ENCODE measurements around the gene GRAMD1A.

Gene GRAMD1A

DNA sequence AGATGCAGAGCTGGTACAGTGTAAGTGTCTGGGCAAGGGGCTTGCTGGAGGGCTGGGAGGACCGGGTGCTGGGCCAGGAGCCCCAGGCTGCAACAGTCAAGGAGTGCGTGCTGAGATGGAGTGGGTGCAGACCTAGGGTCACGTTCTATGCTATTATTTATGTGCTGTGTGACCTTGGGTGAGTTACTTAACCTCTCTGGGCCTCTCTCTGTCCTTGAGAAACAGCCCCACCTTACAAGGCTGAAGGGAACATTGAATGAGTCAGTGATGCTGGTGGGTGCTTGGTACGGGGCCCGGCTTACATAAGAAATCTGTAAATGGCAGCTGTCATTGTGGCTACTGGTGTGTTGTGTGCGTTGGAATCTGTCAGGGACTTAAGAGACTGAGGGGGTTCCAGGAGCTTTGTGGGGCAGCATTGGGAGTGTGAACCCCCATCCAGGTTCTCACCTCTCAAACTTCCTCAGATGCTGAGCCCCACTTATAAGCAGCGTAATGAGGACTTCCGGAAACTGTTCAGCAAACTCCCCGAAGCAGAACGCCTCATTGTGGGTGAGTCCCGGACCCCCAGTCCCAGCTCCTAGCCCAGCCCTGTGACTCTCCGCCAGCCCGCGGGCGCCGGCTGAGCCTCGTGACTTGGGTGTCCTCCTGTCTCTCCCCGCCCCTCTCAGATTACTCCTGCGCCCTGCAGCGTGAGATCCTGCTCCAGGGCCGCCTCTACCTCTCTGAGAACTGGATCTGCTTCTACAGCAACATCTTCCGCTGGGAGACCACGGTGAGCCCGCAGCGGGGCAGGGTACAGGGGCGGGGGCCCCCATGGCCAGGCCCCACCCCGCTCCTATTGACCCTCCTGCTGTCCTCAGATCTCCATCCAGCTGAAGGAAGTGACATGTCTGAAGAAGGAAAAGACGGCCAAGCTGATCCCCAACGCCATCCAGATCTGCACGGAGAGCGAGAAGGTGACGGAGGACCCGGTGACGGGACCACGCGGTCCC, 9.6 kb downstream of the GRAMD1A start:
- Histone ChIP-seq H3K27ac (ENCODE audit: poor library complexity, severe bottlenecking) (no peak overlapping the region), H3K36me3 (ENCODE audit: low read depth) (peaks cover 69% of the 10 kb centered on the region), H3K27me3 (ENCODE audit: insufficient read depth, poor library complexity, severe bottlenecking) (no peaks in the 10 kb centered on the region), H3K9me3 (ENCODE audit: severe bottlenecking) (no peaks in the 10 kb centered on the region), H3K4me1 (ENCODE audit: insufficient read depth, poor library complexity, severe bottlenecking) (peaks cover 7% of the 10 kb centered on the region), H3K4me3 (ENCODE audit: severe bottlenecking) (no peak overlapping the region)
- ATAC-seq (ENCODE audit: low read depth): no peak
- DNase-seq (ENCODE audit: low spot score): no peak
- TF ChIP-seq, protein P1, sequence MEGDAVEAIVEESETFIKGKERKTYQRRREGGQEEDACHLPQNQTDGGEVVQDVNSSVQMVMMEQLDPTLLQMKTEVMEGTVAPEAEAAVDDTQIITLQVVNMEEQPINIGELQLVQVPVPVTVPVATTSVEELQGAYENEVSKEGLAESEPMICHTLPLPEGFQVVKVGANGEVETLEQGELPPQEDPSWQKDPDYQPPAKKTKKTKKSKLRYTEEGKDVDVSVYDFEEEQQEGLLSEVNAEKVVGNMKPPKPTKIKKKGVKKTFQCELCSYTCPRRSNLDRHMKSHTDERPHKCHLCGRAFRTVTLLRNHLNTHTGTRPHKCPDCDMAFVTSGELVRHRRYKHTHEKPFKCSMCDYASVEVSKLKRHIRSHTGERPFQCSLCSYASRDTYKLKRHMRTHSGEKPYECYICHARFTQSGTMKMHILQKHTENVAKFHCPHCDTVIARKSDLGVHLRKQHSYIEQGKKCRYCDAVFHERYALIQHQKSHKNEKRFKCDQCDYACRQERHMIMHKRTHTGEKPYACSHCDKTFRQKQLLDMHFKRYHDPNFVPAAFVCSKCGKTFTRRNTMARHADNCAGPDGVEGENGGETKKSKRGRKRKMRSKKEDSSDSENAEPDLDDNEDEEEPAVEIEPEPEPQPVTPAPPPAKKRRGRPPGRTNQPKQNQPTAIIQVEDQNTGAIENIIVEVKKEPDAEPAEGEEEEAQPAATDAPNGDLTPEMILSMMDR (IDR thresholded peaks at IDR 0.05; ENCODE audit: poor library complexity, severe bottlenecking): no peak

GRCh38 chr19:35011091-35011689, 11.1 kb downstream of the GRAMD1A start:
- no peak overlapping the region for H3K4me3 ChIP-seq (ENCODE audit: severe bottlenecking)
- no peak for ATAC-seq (ENCODE audit: low read depth)
- no peaks in the 10 kb centered on the region for H3K4me1 ChIP-seq (ENCODE audit: insufficient read depth, poor library complexity, severe bottlenecking)
- H3K36me3 ChIP-seq (ENCODE audit: low read depth): peaks cover 77% of the 10 kb centered on the region
- no peaks in the 10 kb centered on the region for H3K27me3 ChIP-seq (ENCODE audit: insufficient read depth, poor library complexity, severe bottlenecking)
- DNase-seq (ENCODE audit: low spot score): no peak
- H3K9me3 ChIP-seq (ENCODE audit: severe bottlenecking): no peaks in the 10 kb centered on the region
- no peak overlapping the region for H3K27ac ChIP-seq (ENCODE audit: poor library complexity, severe bottlenecking)
- TF ChIP-seq, protein P1 (IDR thresholded peaks at IDR 0.05; ENCODE audit: poor library complexity, severe bottlenecking): no peak

GRCh38 chr19:35011737-35012682, 11.9 kb downstream of the GRAMD1A start:
- ATAC-seq (ENCODE audit: low read depth): no peak
- Histone ChIP-seq H3K36me3 (ENCODE audit: low read depth) (peaks cover 77% of the 10 kb centered on the region), H3K27ac (ENCODE audit: poor library complexity, severe bottlenecking) (no peak overlapping the region), H3K27me3 (ENCODE audit: insufficient read depth, poor library complexity, severe bottlenecking) (no peaks in the 10 kb centered on the region), H3K9me3 (ENCODE audit: severe bottlenecking) (no peaks in the 10 kb centered on the region), H3K4me1 (ENCODE audit: insufficient read depth, poor library complexity, severe bottlenecking) (no peaks in the 10 kb centered on the region), H3K4me3 (ENCODE audit: severe bottlenecking) (no peak overlapping the region)
- TF ChIP-seq, protein P1 (IDR thresholded peaks at IDR 0.05; ENCODE audit: poor library complexity, severe bottlenecking): no peak
- no peak for DNase-seq (ENCODE audit: low spot score)

DNA sequence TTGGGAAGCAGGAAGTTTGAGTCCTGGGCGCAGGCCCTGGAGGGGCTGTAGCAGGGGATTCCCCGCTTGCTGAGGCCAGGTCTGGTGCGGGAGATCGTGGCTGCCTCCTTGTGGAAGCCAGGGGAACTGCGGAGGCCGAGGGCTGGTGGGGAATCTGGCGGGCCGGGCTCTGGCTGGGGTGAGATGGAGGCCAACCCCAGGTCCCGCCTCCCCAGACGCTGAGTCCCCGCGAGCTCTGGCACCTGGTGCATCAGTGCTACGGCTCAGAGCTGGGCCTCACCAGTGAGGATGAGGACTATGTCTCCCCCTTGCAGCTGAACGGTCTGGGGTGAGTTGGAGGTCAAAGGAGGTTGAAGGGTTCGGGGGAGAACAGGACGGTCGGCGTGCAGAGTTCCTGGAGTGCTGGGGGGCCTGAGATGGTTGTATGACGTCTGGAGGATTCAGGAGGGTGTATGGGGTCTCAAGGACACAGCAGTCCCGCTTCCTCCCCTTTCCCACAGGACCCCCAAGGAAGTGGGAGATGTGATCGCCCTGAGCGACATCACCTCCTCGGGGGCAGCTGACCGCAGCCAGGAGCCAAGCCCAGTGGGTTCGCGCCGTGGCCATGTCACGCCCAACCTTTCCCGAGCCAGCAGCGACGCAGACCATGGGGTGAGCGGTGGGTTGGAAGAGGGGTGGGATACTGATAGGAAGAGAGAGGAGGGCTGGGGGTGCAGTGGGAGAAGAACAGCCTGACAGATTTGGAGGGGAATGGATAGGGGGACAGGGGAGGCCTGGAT, 13.1 kb downstream of the GRAMD1A start:
- no peak overlapping the region for H3K4me3 ChIP-seq (ENCODE audit: severe bottlenecking)
- H3K9me3 ChIP-seq (ENCODE audit: severe bottlenecking): no peaks in the 10 kb centered on the region
- no peak; the same call in 1 of the 3 replicates for ATAC-seq (ENCODE audit: low read depth)
- peaks cover 80% of the 10 kb centered on the region for H3K36me3 ChIP-seq (ENCODE audit: low read depth)
- H3K27ac ChIP-seq (ENCODE audit: poor library complexity, severe bottlenecking): no peak overlapping the region
- H3K4me1 ChIP-seq (ENCODE audit: insufficient read depth, poor library complexity, severe bottlenecking): no peaks in the 10 kb centered on the region
- H3K27me3 ChIP-seq (ENCODE audit: insufficient read depth, poor library complexity, severe bottlenecking): no peaks in the 10 kb centered on the region
- DNase-seq (ENCODE audit: low spot score): no peak
- TF ChIP-seq, protein P1 (IDR thresholded peaks at IDR 0.05; ENCODE audit: poor library complexity, severe bottlenecking): peak; percentile 51

Measured in RWPE2 (cell line).